ENCODE measurements around the gene ARMC8.

The ARMC8 gene

GRCh38 chr3:138213398-138214085 is 26.4 kb downstream of the ARMC8 start:
- no peak for DNase-seq (ENCODE audit: extremely low read depth, low read depth)

GRCh38 chr3:138219255-138219654 is 32.2 kb downstream of the ARMC8 start:
- no peak for DNase-seq (ENCODE audit: extremely low read depth, low read depth)
- TF ChIP-seq CTCF (IDR thresholded peaks at IDR 0.05; ENCODE audit: low read depth, low read length): no peak

More at GRCh38 chr3:138213398-138214085, 26.4 kb downstream of the ARMC8 start:
- TF ChIP-seq CTCF (IDR thresholded peaks at IDR 0.05; ENCODE audit: low read depth, low read length): no peak

- TF ChIP-seq CTCF (IDR thresholded peaks at IDR 0.05; ENCODE audit: low read depth, low read length): no peak
- DNase-seq (ENCODE audit: extremely low read depth, low read depth): no peak
These were observed 33.1 kb downstream of the ARMC8 start for GRCh38 chr3:138220242-138220641.

- DNase-seq (ENCODE audit: extremely low read depth, low read depth): no peak
- TF ChIP-seq CTCF (IDR thresholded peaks at IDR 0.05; ENCODE audit: low read depth, low read length): no peak
These were observed 33.7 kb downstream of the ARMC8 start for GRCh38 chr3:138220788-138221187.

GRCh38 chr3:138222131-138222941 is 35.2 kb downstream of the ARMC8 start:
- no peak for DNase-seq (ENCODE audit: extremely low read depth, low read depth)
- no peak for TF ChIP-seq CTCF (IDR thresholded peaks at IDR 0.05; ENCODE audit: low read depth, low read length)

- DNase-seq (ENCODE audit: extremely low read depth, low read depth): no peak
- TF ChIP-seq CTCF (IDR thresholded peaks at IDR 0.05; ENCODE audit: low read depth, low read length): no peak
These were observed 35.8 kb downstream of the ARMC8 start for GRCh38 chr3:138222942-138223287.

GRCh38 chr3:138227650-138228049 is 40.5 kb downstream of the ARMC8 start:
- TF ChIP-seq CTCF (IDR thresholded peaks at IDR 0.05; ENCODE audit: low read depth, low read length): no peak
- no peak for DNase-seq (ENCODE audit: extremely low read depth, low read depth)

All from AG09319 (cell line).